Islet of Langerhans (tissue), 1 donor: Measurements from ENCODE around the gene MLH1.

Source experiments
- FAIRE-seq: peaks from one replicate; lab custom pipeline; 2011; peaks lifted over from hg19 to GRCh38; lab: Jason Lieb, UNC

Gene MLH1

GRCh38 chr3:36981006-36981405 lies 12.3 kb upstream of the MLH1 start:
- no peak for FAIRE-seq

- no peak for FAIRE-seq
Observed at GRCh38 chr3:36988356-36988755, 5.0 kb upstream of the MLH1 start.

- no peak for FAIRE-seq
Observed at GRCh38 chr3:36989005-36989404, 4.3 kb upstream of the MLH1 start.

- no peak for FAIRE-seq
Observed at GRCh38 chr3:36989568-36989967, 3.8 kb upstream of the MLH1 start.

- no peak for FAIRE-seq
Observed at GRCh38 chr3:36991147-36991546, 2.2 kb upstream of the MLH1 start.

- FAIRE-seq: no peak
Observed at GRCh38 chr3:36991923-36992805, 1.2 kb upstream of the MLH1 start.

- FAIRE-seq: no peak
Observed at GRCh38 chr3:36992806-36993325, 452 bp upstream of the MLH1 start, which contains the start of gene EPM2AIP1. TSS of gene EPM2AIP1 (minus strand) at chr3:36993131. CDS start at chr3:36993077, 54 bp downstream.

- FAIRE-seq: no peak
Observed at GRCh38 chr3:37014620-37015019, 21.3 kb downstream of the MLH1 start.

GRCh38 chr3:37015642-37016041 lies 22.3 kb downstream of the MLH1 start:
- no peak for FAIRE-seq

GRCh38 chr3:37016903-37017302 lies 23.6 kb downstream of the MLH1 start:
- no peak for FAIRE-seq

- no peak for FAIRE-seq
Observed at GRCh38 chr3:37017683-37018082, 24.4 kb downstream of the MLH1 start.

GRCh38 chr3:37024092-37024491 lies 30.8 kb downstream of the MLH1 start:
- FAIRE-seq: no peak

GRCh38 chr3:37024820-37025405 lies 31.6 kb downstream of the MLH1 start:
- no peak for FAIRE-seq

- no peak for FAIRE-seq
Observed at GRCh38 chr3:37025561-37026335, 32.4 kb downstream of the MLH1 start.

GRCh38 chr3:37026851-37027250 lies 33.5 kb downstream of the MLH1 start:
- FAIRE-seq: no peak

GRCh38 chr3:37028329-37028728 lies 35.0 kb downstream of the MLH1 start:
- no peak for FAIRE-seq

GRCh38 chr3:37029111-37029510 lies 35.8 kb downstream of the MLH1 start:
- FAIRE-seq: no peak

GRCh38 chr3:37029516-37030163 lies 36.3 kb downstream of the MLH1 start:
- FAIRE-seq: no peak

GRCh38 chr3:37030588-37030987 lies 37.3 kb downstream of the MLH1 start:
- no peak for FAIRE-seq

GRCh38 chr3:37031096-37031682 lies 37.9 kb downstream of the MLH1 start:
- FAIRE-seq: no peak

GRCh38 chr3:37032961-37033360 lies 39.6 kb downstream of the MLH1 start:
- no peak for FAIRE-seq

GRCh38 chr3:37037352-37037751 lies 44.0 kb downstream of the MLH1 start:
- no peak for FAIRE-seq
